Upper lobe of left lung (tissue), 4 donors: ENCODE measurements around the gene AURKA.

Experiments used
- CTCF ChIP-seq, 6 experiments: fragments of 450-650 bp in 4 of 6; fragments of 200-600 bp in 2 of 6; sonication (generic) in 2 of 6; IDR thresholded peaks; one replicate each; pipeline ENCODE4 v1.5.1; 2016 to 2019; ENCODE audit warnings: antibody characterized with exemption in 6 of 6
- POLR2A ChIP-seq, 4 donors: fragments of 450-650 bp; IDR thresholded peaks; one replicate each; pipeline ENCODE4 v1.5.1; 2016 to 2017; ENCODE audit warnings: antibody characterized with exemption in 4 of 4, mild to moderate bottlenecking in 2 of 4

- no peak for TF ChIP-seq CTCF (IDR thresholded peaks at IDR 0.05)
- no peak for TF ChIP-seq POLR2A (IDR thresholded peaks at IDR 0.05)
Observed at GRCh38 chr20:56417402-56417801, 25.4 kb upstream of the AURKA start.
